SIG-M5 treated with dmso at 0.1 percent for 504 hours (cell line): ENCODE measurements around the gene SRXN1.
A peak's percentile ranks its signal among the peaks of the same experiment; 100 is the strongest.
"Not testable (repeated sequence)": the region's sequence is repeated elsewhere in the genome, so short reads cannot be mapped to it uniquely, and the experiment has no call there.

Source experiments
- DNase-seq: peaks from one replicate; lab custom pipeline; 2025; ENCODE audit not compliant: unreplicated experiment; lab: John Stamatoyannopoulos, UW

SRXN1 gene

DNA sequence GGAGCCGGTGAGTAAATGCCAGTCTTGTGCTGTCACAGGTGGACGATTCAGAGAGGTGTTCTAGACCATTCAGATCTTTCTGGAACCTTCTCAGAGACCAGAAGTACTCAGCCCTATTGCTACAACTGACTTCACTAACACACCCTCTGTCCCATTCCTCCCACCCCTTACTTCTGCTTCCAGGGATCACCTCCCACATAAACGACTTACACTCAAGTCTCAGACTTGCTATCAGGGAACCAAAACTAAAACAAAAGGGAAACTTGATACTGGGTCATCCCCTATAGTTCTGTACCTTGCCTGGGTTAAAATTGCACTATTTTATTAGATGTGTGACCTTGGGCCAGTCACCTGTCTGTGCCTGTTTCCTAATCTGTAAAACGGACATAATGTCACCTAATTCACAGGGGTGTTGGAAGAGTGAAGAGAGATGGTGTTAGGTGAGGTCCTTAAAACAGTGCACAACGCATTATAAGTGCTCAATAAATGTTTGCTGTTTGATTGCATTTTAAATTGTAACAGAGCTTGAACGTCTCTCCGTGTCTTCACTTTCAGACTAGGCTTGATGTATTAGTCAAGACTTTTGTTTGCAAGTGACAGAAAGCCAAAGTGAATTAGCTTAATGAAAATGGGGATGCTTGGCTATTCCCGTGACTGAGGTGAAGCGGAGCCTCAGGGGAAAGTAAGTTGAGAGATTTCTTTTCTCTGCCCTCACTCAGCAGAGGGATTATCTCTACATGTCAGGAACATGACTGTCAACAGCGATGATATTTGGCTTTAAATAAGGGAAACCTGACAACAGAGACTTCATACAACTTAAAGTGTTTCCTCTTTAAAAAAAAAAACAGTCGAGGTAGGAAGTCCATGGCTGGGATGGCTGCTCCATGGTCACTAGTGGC lies 3.0 kb upstream of the SRXN1 start:
- DNase-seq = no peak

DNA sequence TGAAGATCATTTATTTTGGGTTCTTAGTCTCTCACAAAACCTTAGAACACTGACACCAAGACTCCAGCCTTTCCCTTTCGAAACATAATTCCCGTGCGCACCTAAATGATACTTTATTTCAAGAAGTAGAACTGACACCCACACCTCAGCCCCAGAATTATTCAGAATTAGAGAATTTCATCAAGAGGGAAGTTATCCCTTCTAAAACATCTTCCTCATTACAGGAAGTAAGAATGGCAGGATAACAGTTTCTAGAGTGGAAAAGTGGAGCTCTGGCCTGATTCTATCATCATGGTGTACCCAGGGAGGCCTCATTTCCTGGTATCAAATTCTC lies 1.4 kb upstream of the SRXN1 start:
- DNase-seq = no peak

DNA sequence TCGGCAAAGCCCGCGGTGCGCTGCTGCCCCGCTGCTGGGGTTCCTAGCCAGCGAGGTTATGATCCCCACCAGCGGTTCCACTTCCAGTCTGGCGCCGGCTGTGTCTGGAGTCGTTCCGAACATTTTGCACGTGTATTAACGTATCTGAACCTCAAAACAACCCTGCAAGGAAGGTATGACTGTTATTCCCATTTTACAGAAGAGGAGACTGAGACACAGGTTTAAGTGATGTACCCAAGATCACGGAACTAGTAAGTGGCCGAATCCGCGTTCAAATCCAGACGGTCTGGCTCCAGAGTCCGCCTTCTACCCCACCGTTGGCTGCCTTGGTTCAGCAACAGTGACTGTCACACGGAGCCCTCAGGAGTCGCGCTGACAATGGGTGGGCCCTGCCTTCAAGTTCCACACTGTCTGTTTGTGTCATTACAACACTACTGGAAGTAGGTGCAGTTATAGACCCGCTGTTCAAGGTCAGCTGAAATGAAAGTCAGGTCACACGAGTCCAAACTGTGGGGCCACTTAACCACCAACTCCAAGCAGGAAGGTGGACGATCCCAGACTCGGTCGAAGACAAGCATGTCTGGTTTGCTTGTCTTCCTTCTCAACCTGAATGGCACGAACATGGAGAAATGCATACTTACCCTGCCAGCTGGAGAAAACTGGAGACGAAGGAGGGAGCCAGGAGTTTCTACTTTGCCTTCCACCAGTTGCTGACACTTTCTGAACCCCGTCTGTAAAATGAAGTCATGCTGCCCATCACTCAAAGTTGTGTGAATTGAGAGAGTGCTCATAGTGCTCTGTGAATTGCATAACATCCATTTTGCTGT lies 803 bp upstream of the SRXN1 start:
- peak; percentile 27 for DNase-seq

DNA sequence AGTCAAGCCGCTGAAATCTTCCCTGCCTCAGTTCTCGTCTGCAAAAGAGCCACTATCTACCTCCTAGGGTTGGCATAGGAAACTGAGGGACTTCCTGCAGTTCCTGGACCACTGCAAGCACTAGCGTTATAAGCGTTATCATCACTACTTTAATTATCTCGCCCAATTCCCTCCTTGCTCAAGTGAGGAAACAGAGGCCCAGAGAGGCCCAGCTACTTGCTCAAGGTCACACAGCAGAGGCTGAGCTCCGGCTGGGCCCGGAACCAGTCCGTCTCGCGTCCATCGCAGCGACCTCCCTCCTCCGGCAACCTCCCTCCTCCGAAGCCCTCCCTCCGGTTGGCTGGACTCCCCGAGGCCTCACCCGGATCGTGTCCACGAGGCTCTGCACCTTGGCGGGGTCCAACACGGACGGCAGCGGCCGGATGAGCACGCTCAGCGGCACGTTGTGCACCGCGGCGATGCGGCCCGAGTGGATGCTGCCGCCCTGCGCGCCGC lies 338 bp downstream of the SRXN1 start:
- no peak for DNase-seq

DNA sequence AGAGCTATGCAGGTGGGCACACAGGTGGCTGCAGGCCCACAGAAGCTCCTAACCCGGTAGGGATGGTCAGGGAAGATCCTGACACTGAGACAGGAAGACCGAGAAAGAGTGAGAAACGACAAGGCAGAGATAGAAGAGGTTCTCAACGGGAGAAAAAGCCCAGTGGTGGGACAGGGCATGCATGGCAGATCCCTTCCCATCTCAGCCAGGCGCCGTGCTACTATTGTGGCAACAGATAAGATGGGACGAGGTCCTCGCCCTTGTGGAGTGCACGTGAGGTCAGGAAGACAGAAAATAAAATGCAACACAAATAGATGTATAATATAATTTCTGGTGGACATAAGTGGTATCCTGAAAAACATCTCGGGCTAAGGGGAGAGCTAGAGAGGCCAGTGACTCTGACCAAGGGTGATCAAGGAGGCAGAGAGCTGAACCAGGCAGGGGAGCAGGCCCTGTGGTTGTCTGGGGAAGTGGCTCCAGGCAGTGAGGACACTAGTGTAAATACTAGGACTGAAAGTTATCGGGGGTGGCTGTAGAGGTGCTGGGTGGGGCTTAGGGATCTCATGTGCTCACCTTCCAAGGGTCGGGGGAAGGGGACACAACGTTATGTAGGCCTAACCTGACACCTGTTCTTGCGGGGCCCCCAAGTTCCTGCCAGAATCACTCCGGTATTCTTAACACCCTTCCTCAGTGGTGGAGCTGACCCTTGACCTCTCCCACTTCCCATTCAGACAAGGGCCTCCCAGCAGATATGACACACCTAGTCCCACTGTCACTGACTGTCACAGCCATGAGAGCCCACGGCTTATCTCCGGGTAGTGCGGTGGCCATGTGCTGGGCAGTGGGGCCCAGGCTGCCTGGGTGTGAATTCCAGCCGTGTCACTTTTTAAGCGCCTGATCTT lies 1.0 kb downstream of the SRXN1 start:
- peak; percentile 47 for DNase-seq

DNA sequence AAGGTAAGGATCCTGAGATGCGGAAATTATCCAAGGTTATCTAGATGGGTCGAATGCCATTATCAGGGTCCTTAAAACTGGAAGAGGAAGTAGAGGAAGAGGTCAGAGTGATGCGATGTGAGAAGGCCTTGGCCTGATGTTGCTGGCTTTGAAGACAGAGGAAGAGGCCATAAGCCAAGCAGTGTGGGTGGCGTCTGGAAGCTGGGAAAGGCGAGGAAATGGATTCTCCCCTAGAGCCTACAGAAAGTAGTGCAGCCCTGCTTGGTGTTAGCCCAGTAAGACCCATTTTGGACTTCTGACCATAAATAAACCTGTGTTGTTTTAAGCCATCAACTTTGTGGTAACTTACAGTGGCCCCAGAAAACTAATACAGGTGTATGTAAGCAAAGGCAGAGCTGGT lies 2.0 kb downstream of the SRXN1 start:
- no peak for DNase-seq

DNA sequence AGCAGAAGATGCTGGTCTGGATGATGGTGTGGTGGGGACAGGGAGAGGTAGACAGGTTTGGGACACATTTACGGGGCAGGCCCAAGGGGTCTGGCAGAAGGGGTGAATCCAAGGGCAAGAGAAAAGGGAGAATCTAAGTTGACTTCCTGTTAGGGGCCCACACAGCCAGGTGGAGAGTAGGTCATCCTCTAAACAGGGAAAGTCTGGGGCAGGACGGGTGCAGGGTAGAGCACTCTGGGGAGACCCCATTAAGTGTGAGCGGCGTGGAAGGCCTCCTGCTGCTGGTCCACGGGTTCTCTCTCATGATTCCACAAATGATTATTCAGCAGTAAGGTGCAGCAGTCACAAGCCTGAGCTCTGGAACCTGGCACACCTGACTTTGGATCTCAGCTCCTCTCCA lies 2.7 kb downstream of the SRXN1 start:
- no peak for DNase-seq

DNA sequence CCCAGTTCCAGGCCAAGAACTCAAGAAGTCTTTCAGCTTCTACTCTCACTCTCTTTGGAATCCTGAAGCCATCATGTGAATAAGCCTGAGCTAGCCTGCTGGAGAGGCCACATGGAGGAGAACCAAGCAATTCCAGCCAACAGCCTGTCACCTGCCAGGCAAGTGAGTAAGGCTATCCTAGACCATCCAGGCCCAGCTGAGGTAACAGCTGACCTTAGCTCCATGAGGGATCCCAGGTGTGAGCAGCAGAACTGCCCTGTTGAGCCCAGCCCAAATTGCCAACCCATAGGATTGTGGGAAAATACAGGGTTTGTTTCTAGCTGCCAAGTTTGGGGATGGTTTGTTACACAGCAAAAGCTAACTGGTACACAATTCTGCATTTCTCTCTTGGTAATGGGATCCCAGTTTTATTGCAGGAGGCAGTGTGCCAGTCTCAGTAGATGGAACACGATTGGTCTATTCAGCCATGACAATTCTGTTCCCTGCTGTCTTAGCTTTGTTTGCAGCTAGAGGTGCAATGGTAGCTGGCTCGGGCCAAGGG lies 5.5 kb downstream of the SRXN1 start:
- DNase-seq = no peak

DNA sequence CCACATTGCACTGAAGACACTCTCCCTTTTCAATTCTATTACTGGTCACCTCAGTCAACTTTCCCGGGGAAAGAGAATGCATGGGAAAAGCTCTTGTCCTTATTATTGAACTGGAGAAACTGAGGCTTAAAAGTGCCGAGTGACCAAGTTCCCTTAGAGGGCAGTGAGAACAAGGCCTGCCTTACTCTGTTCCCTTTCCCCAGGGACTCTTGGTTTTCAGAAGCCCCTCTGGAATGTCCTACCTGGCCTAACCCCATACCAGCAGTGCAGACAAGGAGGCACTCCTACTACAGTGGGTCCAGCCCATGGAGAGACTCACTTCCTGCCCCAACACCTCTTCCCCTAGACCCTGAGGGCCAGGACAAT lies 6.1 kb downstream of the SRXN1 start:
- no peak for DNase-seq

DNA sequence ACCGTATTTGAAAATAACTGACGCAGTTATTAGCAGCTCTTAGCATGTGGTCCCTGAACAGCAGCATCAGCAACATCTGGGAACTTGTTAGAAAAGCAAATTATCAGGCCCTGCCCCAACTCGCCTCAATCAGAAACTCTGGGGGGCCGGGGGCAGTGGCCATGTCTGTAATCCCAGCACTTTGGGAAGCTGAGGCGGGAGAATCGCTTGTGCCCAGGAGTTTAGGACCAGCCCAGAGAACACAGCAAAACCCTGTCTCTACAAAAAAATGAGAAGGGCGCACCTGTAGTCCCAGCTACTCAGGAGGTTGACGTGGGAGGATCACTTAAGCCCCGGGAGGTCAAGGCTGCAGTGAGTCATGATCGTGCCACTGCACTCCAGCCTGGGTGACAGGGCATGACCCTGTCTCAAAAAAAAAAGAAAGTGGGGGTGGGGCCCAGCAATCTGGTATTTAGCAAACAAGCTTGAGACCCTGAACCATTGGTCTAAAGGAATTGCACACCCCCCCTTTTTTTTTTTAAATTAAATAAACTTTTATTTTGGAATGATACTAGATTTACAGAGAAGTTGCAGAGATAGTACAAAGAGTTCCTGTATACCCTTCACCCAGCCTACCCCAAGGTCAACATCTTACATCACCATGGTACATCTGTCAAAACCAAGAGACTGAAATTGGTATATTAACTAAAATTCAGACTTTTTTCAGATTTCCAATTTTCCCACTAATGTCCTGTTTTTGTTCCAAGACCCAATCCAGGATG lies 6.7 kb downstream of the SRXN1 start:
- DNase-seq = no peak

DNA sequence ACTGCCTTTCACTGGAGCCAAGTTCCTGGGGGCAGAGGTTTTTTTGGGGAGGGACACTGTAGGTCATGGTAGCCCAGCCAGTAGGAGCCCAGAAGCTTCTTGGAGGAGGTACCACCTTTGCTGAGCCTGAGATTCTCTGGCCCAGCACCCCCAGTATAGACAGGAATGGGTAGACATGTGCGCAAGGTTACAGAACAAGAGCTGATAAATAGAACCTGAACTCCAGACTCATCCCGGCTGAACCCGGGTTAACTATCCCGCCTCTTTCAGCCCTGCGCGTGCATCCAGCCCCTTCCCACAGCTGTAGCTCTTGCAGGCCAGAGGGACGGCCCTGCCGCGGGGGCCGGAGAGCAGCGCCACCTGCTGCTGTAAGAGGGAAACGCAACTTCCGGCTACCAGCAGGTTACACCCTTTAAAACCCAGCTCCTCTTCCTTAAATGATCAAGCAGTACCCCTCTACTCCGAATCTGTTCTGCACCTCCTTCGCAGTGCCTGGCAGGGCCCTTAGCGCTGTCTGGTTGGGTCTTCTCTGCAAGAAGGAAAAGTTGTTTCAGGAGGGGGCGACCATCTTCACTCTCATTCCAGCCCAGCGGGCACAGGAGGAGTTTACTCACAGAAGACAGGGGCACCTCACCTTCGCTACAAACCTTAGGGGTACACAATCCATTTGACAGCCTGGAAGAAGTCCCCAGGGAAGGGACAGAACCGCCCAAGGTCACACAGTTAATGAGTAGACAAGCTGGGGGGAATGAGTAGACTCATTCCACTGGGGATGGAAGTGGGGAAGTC lies 7.5 kb downstream of the SRXN1 start:
- DNase-seq = peak; percentile 75

DNA sequence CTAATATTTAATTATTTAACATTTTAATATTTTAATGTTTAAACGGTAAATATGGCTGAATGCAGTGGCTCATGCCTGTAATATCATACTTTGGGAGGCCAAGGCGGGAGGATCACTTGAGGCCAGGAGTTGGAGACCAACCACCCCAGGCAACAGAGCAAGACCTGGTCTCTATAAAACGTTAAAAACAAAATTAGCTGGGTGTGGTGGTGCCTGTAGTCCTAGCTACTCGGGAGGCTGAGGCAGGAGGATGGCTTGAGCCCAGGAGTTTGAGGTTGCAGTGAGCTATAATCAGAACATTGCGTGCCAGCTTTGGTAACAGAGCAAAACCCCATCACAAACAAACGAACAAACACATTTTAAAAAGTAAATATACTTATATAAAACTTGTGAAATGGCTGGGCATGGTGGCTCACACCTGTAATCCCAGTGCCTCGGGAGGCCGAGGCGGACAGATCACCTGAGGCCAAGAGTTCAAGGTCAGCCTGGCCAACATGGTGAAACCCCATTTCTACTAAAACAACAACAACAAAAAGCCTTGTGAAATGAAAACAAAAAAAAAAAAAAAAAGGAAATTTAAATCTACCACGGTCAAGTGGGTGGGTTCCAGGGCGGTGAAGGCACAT lies 8.2 kb downstream of the SRXN1 start:
- DNase-seq = no peak

DNA sequence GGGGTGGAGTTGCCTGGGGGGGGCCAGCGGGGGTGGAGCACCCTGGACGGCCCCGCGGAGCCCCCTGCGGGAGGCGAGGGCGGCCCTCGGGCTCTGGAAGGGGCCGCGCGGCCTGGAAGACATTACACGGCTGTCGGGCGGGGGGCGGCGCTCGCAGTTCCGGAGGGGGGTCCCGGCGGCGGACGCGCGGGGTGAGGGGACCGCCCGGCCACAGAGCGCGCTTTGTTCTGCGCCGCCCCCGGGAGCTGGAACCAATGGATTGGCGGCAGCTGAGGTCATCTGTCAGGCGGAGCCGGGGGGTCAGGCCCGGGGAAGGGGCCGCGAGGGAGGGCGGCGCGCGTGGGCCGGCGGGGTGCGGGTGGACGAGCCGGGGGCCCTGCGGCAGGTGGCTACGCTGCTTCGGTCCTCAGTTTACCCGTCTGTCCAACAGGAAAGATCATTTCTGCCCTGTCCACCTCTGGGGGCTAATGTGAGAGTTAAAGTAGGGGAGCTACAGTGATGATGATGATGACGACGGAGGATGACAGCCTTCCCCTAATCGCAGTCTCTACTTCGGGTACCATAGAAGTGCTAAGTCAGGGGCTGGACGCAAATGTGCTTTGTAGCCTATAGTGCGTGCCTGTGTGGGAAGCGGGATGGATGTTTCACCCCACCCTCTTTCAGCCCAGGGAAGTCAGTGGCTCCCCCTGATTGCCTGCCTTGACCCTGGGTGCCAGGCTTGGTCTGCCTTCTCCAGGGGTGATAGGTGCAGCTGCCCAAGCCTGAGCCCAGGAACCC lies 10.4 kb downstream of the SRXN1 start:
- DNase-seq = no peak

DNA sequence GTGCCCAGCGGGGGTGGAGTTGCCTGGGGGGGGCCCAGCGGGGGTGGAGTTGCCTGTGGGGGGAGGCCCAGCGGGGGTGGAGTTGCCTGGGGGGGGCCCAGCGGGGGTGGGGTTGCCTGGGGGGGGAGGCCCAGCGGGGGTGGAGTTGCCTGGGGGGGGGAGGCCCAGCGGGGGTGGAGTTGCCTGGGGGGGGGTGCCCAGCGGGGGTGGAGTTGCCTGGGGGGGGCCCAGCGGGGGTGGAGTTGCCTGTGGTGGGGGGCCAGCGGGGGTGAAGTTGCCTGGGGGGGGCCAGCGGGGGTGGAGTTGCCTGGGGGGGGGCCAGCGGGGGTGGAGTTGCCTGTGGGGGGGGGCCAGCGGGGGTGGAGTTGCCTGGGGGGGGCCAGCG lies 11.0 kb downstream of the SRXN1 start:
- not testable (repeated sequence) for DNase-seq

DNA sequence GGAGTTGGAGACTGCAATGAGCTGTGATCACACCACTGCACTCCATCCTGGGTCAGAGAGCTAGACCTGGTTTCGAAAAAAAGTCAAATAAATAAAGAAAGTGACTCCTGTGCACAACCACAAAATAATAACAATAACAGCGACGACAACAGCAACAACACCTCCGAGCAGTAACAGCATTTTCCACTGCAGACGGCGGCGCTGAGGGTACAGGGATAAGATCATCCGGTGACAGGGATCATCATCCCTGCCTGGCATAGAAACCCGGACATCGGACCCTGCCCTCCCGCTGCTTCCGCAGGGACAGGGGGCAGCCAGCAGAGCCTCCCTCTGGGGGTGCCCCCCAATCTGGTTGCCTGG lies 11.5 kb downstream of the SRXN1 start:
- no peak for DNase-seq

DNA sequence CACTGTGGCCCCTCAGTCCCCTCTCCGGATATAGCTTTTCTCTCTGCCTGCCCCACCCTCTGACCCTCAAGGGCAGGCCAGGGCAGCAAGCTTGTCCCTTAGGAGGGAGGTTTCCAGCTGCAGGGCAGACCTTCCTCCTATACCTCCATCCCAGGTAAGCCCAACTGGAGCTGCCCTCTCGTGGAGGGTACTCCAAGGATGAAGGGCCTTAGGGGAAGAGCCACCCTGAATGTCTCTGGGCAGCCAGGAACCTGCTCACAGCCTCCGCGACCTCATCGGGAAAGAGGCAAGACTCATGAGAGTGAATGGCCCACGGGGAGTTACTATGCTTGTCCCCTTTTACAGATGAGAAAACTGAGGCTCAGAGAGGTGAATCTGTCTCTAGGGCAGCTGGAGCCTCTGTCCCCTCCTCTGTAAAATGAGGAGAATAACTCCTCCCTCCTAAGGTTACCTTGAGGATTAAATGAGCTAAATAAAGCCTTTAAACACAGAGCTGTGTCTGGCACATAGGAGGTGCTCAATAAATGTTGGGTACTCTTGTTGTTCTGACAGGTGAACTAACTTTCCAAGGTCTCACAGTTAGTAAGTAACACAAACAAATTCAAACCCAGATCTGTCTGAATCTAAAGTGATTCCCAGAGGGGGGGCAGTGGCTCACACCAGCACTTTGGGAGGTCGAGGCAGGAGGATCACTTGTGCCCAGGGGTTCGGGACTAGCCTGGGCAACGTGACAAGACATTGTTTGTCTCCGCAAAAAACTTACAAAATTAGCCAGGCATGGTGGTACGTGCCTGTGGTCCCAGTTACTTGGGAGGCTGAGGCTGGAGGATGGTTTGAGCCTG lies 12.1 kb downstream of the SRXN1 start:
- DNase-seq = no peak

DNA sequence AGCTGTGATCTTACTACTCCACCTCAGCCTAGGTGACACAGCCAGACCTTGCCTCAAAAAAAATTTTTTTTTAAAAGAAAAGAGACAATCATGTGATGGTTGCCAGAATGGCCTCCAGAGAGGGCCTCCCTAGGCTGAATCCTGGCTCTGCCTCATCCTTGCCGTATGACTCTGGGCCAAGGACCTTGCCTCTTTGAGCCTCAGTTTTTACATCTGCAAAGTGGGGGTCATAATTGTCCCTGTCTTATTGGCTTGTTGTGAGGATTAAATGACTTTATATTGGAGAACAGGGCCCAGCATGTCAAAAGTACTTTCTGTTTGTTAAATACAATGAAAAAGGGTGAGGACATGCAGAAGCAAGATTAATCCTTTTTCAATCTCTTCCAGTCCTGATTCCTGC lies 14.4 kb downstream of the SRXN1 start:
- no peak for DNase-seq
